ENCODE measurements around the gene WAPL. TPM values are rescaled to one million over a fixed set of nuclear protein-coding genes. Genes with fewer than 3 reads are reported as not detected.

WAPL gene
- total and polyA plus RNA-seq, 2 of the 8 experiments (the other 6 are each of a cell fraction or from before 2014, with no cell fraction given), result 12.8 to 48.1 TPM

GRCh38 chr10:86521678-86522509 lies at the start of gene WAPL (continued):
- TF ChIP-seq BACH1 (IDR thresholded peaks at IDR 0.05; ENCODE audit: low read length), result peak; percentile 21; the same call in 1 of the 2 replicates
- no peak; the same call in 1 of the 2 replicates for TF ChIP-seq RBBP5 (IDR thresholded peaks at IDR 0.05; ENCODE audit: borderline replicate concordance, low read depth, low read length)
- TF ChIP-seq ATF2 (IDR thresholded peaks at IDR 0.05; ENCODE audit: low read length), result no peak

Data from H1 (cell line).